HG03097 (cell line): Measurements from ENCODE around the gene PPME1.

ENCODE experiments used
- ATAC-seq: cut with Tn5 transposase; IDR thresholded peaks from one replicate; pipeline ENCODE4 v1.9.1; 2021; ENCODE audit not compliant: unreplicated experiment, low FRiP score

Gene PPME1

GRCh38 chr11:74157169-74157568, 13.9 kb upstream of the PPME1 start:
- no peak for ATAC-seq

- no peak for ATAC-seq
Measured at GRCh38 chr11:74159642-74160041, 11.4 kb upstream of the PPME1 start.

- ATAC-seq: no peak
Measured at GRCh38 chr11:74162681-74163467, 8.2 kb upstream of the PPME1 start.

GRCh38 chr11:74168838-74169237, 2.3 kb upstream of the PPME1 start:
- ATAC-seq: no peak

- ATAC-seq: no peak
Measured at GRCh38 chr11:74169738-74170458, 1.2 kb upstream of the PPME1 start.

- no peak for ATAC-seq
Measured at GRCh38 chr11:74171630-74171968, 510 bp downstream of the PPME1 start.

GRCh38 chr11:74171997-74172396, 908 bp downstream of the PPME1 start:
- ATAC-seq: no peak

- ATAC-seq: no peak
Measured at GRCh38 chr11:74175920-74176319, 4.8 kb downstream of the PPME1 start.

- ATAC-seq: no peak
Measured at GRCh38 chr11:74179234-74180052, 8.4 kb downstream of the PPME1 start.

- ATAC-seq: no peak
Measured at GRCh38 chr11:74182635-74183034, 11.5 kb downstream of the PPME1 start.

GRCh38 chr11:74185285-74185684, 14.2 kb downstream of the PPME1 start:
- ATAC-seq: no peak

GRCh38 chr11:74185695-74186094, 14.6 kb downstream of the PPME1 start:
- ATAC-seq: no peak

GRCh38 chr11:74195828-74196227, 24.7 kb downstream of the PPME1 start:
- no peak for ATAC-seq

- no peak for ATAC-seq
Measured at GRCh38 chr11:74196781-74197486, 25.8 kb downstream of the PPME1 start.

GRCh38 chr11:74203966-74204365, 32.9 kb downstream of the PPME1 start:
- no peak for ATAC-seq

- no peak for ATAC-seq
Measured at GRCh38 chr11:74204701-74205100, 33.6 kb downstream of the PPME1 start.

- no peak for ATAC-seq
Measured at GRCh38 chr11:74205181-74205580, 34.1 kb downstream of the PPME1 start.

- ATAC-seq: no peak
Measured at GRCh38 chr11:74206746-74207145, 35.7 kb downstream of the PPME1 start.

- ATAC-seq: no peak
Measured at GRCh38 chr11:74208507-74208906, 37.4 kb downstream of the PPME1 start.

- no peak for ATAC-seq
Measured at GRCh38 chr11:74212533-74212932, 41.4 kb downstream of the PPME1 start.

GRCh38 chr11:74220376-74220775, 49.3 kb downstream of the PPME1 start:
- no peak for ATAC-seq
